Glutamatergic neuron (in vitro differentiated cells): ENCODE data around the gene SFMBT2. TPM values are rescaled to one million over a fixed set of nuclear protein-coding genes. Genes with fewer than 3 reads are reported as not detected.

Experiments used
- DNase-seq: peaks from one replicate; pipeline ENCODE4 v3.0.0; 2022
- H3K27ac Mint-ChIP-seq: one replicate; pipeline ENCODE4 v1.8.0; 2020; ENCODE audit warnings: mild to moderate bottlenecking, mixed read lengths, inconsistent platforms; ENCODE audit not compliant: unreplicated experiment
- H3K27me3 Mint-ChIP-seq: one replicate; pipeline ENCODE4 v1.8.0; 2020; ENCODE audit warnings: mild to moderate bottlenecking, moderate library complexity, mixed read lengths, inconsistent platforms; ENCODE audit not compliant: unreplicated experiment
- H3K36me3 Mint-ChIP-seq: one replicate; pipeline ENCODE4 v1.8.0; 2020; ENCODE audit warnings: mild to moderate bottlenecking, mixed read lengths, inconsistent platforms; ENCODE audit not compliant: unreplicated experiment
- H3K4me1 Mint-ChIP-seq: one replicate; pipeline ENCODE4 v1.8.0; 2020; ENCODE audit warnings: mild to moderate bottlenecking, low read depth, mixed read lengths, inconsistent platforms; ENCODE audit not compliant: unreplicated experiment
- H3K4me3 Mint-ChIP-seq: one replicate; pipeline ENCODE4 v1.8.0; 2020; ENCODE audit warnings: mild to moderate bottlenecking, mixed read lengths, inconsistent platforms; ENCODE audit not compliant: unreplicated experiment
- H3K9me3 Mint-ChIP-seq: one replicate; pipeline ENCODE4 v1.8.0; 2020; ENCODE audit warnings: mild to moderate bottlenecking, moderate library complexity, mixed read lengths, inconsistent platforms; ENCODE audit not compliant: unreplicated experiment
- total RNA-seq: library from RNA; stranded (reverse); fragmentation: NEBNext Ultra II Directional; extraction: Animal tissue kit (Norgen Biotek cat#: 25700); gene quantifications from one replicate; pipeline ENCODE4 v1.2.1, GENCODE V29; 2021; ENCODE audit not compliant: unreplicated experiment
- TF ChIP-seq, protein P1 (sequence below): fragments of 200-600 bp; sonication (generic); IDR thresholded peaks from one replicate; pipeline ENCODE4 v1.5.0; 2021; ENCODE audit not compliant: partially characterized antibody, unreplicated experiment

The SFMBT2 gene
- total RNA-seq, 1 donor from 2014 or later, result 9.1 TPM

DNA sequence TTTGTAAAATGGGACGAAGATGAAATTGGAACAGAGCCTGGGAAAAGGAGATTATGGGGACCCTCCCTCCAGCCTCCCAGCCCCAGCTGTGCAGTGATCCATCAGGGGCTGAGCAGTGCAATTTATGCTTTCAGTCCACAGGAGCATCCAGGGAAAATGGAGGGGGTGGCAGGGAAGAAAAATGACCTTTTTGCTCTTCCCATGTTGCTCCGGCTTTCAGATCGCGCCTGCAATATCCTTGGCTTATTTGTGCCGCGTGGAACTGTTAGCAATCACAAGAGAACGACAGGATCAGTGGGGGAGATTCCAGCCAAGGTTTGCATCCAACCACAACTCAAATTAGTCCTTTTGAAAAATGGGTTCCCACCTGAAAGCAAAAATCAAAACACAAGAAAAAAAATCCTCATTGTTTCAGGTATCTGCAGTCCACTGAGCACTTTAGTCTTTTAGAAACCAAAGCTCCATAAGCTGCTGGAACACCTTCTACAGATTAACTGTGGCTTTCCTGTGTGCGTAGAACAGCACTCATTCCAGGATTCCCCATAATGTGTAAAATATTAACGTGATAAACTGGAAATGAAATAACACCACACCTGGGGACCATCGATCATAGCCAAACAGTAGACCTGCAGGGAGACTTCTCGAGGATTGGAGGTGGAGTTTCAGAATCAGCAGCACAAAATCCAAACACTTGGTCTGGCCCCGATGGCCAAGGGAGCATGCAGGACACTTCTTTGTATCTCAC, 30.7 kb upstream of the SFMBT2 start:
- Mint-ChIP-seq H3K9me3 (no peaks in the 10 kb centered on the region), H3K27ac (no peak overlapping the region), H3K36me3 (no peaks in the 10 kb centered on the region), H3K27me3 (peaks cover 4% of the 10 kb centered on the region), H3K4me1 (peaks cover 3% of the 10 kb centered on the region), H3K4me3 (no peak overlapping the region)
- TF ChIP-seq, protein P1, sequence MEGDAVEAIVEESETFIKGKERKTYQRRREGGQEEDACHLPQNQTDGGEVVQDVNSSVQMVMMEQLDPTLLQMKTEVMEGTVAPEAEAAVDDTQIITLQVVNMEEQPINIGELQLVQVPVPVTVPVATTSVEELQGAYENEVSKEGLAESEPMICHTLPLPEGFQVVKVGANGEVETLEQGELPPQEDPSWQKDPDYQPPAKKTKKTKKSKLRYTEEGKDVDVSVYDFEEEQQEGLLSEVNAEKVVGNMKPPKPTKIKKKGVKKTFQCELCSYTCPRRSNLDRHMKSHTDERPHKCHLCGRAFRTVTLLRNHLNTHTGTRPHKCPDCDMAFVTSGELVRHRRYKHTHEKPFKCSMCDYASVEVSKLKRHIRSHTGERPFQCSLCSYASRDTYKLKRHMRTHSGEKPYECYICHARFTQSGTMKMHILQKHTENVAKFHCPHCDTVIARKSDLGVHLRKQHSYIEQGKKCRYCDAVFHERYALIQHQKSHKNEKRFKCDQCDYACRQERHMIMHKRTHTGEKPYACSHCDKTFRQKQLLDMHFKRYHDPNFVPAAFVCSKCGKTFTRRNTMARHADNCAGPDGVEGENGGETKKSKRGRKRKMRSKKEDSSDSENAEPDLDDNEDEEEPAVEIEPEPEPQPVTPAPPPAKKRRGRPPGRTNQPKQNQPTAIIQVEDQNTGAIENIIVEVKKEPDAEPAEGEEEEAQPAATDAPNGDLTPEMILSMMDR, result no peak
- DNase-seq, result no peak

DNA sequence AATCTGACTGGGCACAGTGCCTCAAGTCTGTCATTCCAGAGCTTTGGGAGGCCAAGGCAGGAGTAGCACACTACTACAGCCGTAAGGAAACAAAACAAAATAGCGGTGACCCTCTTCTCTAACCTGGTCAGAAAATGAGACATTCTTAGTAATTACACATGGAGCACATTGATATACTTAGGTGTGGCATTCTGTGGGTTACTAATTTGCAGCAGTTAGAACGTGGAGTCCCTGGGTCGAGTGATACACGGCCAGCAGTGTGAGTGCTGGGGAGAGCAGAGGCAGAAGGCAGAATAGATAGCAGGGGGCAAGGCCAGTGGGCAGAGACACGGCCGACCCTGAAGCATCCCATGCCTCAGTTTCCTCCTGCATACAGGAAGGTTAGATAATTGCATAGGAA, 28.9 kb upstream of the SFMBT2 start:
- TF ChIP-seq, protein P1, result no peak
- DNase-seq, result no peak
- Mint-ChIP-seq H3K4me1 (peaks cover 3% of the 10 kb centered on the region), H3K9me3 (no peaks in the 10 kb centered on the region), H3K4me3 (no peak overlapping the region), H3K27me3 (peaks cover 2% of the 10 kb centered on the region), H3K27ac (no peak overlapping the region), H3K36me3 (no peaks in the 10 kb centered on the region)

DNA sequence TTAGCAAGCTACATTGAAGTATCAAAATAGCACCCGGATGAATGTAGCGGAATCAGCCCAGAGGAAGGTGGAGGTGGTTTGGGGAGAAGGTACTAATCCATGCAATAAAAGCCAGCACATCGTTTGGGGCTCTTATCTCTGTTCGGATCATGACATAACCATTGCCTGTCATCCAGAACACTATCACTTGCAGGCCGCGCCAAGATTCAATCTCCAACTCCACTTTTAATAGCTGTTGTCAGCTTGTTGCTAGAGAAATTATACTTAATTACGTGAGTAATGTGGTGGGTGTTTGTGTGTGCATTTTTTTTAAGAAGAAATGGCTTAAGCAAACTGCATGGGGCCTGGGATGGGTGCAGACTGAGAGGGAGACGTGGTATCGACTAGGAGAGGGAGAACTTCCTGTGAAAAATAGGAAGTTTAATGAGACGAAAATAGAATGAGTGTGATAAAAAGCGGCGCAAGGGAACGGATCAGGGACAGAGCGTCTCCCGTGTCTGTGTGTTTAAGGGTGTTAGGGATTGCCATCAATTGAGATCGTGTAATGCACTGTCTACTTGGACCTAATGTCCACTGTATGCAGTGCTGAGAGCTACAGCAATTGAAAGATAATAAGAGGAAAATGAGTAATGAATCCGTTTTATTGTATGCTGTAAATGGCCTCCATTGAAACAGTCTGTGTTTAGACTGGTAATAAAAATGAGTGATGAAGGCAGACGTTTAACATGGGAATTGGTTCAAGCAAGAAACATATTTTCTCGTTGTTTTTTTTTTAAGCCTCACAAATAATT, 27.6 kb upstream of the SFMBT2 start:
- no peaks in the 10 kb centered on the region for H3K36me3 Mint-ChIP-seq
- no peak for DNase-seq
- peaks cover 3% of the 10 kb centered on the region for H3K27me3 Mint-ChIP-seq
- H3K4me3 Mint-ChIP-seq, result no peak overlapping the region
- TF ChIP-seq, protein P1, result no peak
- H3K27ac Mint-ChIP-seq, result no peak overlapping the region
- peaks cover under 1% of the 10 kb centered on the region for H3K9me3 Mint-ChIP-seq
- peaks cover 4% of the 10 kb centered on the region for H3K4me1 Mint-ChIP-seq

DNA sequence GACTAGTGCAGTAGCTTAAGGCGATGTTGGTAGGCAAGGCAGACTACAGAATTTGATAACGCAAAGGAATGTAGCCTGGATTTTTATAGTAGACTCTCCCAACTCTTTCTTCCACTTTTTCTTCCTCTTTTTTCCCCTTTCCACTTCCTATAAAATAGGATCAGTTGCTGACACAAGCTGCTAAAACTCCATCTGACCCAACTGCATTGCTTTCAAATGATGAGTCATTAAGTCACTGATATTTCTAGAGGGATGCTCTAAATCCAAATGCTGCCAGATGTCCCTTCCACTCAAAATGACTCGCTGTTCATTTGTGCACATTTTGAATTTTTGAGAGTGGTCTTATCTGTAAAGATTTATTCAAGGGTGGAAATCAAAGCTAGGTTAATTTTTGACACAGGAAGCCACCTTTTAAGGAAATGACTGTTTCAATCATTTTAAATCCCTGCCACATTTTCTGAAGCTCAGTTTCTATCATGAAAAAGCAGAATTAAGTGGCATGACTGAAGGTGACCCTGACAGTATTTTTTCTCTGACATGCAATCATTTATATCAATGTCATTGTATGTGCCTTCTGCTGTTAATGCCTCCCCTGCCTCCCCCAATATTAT, 25.8 kb upstream of the SFMBT2 start:
- no peak for DNase-seq
- TF ChIP-seq, protein P1, result no peak
- Mint-ChIP-seq H3K4me1 (peaks cover 9% of the 10 kb centered on the region), H3K9me3 (peaks cover 6% of the 10 kb centered on the region), H3K27me3 (peaks cover 4% of the 10 kb centered on the region), H3K27ac (no peak overlapping the region), H3K36me3 (peaks cover 5% of the 10 kb centered on the region), H3K4me3 (no peak overlapping the region)
